AG09309 (cell line): ENCODE data around the gene SOWAHB.

Source experiments
- DNase-seq: peaks from one replicate; pipeline ENCODE4 v3.0.0-alpha.2; 2010; ENCODE audit warnings: low read depth
- H3K4me3 ChIP-seq: 2 replicates; pipeline ENCODE4 v1.5.1; 2011; ENCODE audit warnings: mild to moderate bottlenecking, low read depth, low read length, moderate library complexity; ENCODE audit not compliant: control insufficient read depth
- TF ChIP-seq, protein P1 (sequence below): IDR thresholded peaks from 2 replicates; pipeline ENCODE4 v1.5.1; 2011; ENCODE audit warnings: mild to moderate bottlenecking, low read depth, low read length, inconsistent platforms; ENCODE audit not compliant: insufficient read depth, control insufficient read depth; ENCODE audit errors: missing control alignments

SOWAHB gene

DNA sequence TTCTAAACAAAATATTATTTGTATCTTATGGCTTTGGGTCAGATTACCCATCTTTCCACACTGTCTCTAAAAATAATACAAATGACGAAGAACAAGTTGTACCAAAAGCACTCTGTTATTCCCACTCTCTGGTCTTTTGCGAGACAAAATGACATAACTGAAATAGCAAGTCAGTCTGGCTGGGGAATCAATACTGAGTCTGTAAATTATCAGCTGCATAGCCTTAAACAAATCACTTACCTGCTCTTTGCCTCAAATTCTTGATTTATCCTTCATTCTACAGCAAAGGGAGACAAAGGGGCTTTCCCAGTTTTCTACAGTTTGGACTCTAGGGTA lies 40.9 kb downstream of the SOWAHB start:
- TF ChIP-seq, protein P1, sequence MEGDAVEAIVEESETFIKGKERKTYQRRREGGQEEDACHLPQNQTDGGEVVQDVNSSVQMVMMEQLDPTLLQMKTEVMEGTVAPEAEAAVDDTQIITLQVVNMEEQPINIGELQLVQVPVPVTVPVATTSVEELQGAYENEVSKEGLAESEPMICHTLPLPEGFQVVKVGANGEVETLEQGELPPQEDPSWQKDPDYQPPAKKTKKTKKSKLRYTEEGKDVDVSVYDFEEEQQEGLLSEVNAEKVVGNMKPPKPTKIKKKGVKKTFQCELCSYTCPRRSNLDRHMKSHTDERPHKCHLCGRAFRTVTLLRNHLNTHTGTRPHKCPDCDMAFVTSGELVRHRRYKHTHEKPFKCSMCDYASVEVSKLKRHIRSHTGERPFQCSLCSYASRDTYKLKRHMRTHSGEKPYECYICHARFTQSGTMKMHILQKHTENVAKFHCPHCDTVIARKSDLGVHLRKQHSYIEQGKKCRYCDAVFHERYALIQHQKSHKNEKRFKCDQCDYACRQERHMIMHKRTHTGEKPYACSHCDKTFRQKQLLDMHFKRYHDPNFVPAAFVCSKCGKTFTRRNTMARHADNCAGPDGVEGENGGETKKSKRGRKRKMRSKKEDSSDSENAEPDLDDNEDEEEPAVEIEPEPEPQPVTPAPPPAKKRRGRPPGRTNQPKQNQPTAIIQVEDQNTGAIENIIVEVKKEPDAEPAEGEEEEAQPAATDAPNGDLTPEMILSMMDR: no peak
- H3K4me3 ChIP-seq: no peak overlapping the region
- no peak for DNase-seq

DNA sequence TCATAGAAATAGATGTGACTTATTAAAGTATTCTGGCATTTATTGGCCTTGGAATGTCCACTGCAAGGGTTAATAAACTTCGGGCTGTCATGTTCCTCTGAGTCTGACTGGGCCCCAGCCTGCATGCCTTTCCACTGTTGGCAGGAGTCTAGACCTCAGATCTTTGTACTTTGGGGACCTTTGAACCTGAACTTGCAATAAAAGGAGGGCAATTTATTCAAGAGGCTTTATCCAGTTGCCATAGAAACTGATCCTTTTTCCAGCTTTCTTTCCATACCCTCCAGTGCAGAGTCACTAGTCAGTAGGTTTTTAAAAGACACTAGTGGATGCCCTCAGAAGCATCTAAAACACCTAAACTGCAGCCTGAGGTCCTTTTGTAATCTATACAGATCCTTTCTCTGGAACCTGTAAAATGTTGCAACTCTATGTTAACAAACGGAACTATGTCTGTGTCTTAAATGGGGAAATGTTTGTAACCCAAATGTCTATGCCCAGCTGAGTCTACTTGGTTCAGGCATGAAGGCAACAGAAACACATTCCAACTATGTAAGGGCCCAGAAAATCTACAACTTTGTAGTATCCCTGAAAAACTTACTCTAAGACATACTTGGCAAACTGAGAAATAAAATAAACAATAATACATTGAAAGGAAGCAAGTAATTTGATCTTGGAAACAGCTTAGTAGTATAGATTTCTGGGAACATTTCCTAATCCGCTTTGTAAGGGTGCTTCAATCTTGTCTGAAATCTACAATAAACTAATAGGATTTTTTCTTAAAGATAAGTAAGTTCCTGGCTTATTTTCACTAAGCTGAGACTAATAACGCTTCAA lies 41.5 kb downstream of the SOWAHB start:
- H3K4me3 ChIP-seq: no peak overlapping the region
- DNase-seq: peak; percentile 31
- TF ChIP-seq, protein P1: no peak

DNA sequence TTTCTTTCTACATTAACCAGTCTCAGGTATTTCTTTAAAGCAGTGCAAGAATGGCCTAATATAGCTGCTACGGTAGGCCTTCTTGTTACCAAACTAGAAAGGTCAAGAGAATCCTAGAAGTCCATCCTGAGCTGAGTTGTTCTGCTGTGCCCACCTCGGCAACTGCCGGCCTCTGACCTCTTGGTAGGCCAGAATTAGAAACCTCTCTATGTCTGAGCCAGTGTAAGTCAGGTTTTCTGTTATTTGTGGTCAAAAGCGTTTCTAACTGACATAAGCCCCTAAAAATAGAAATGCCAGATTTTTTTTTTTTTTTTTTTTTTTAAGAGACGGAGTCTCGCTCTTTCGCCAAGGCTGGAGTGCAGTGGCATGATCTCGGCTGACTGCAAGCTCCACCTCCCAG lies 43.1 kb downstream of the SOWAHB start:
- TF ChIP-seq, protein P1: no peak
- no peak overlapping the region for H3K4me3 ChIP-seq
- no peak for DNase-seq

DNA sequence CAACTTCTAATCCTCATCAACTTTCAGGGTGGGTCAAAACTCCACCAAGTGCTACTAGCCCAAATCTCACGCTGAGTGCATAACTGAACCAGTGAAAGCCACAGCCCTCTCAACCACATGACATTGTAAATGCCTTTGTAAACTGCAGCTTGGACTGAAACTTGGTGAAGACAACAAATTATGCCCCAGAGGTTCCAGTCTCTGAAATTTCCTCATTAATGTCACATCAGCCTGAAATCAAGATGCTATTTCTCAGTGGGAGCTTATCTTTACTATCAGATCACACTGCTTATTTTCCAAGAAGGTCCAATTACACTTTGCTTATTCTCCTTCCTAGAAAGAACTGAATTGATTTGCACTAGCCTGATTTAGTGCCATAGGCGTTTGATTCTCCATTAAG lies 46.6 kb downstream of the SOWAHB start:
- TF ChIP-seq, protein P1: no peak

DNA sequence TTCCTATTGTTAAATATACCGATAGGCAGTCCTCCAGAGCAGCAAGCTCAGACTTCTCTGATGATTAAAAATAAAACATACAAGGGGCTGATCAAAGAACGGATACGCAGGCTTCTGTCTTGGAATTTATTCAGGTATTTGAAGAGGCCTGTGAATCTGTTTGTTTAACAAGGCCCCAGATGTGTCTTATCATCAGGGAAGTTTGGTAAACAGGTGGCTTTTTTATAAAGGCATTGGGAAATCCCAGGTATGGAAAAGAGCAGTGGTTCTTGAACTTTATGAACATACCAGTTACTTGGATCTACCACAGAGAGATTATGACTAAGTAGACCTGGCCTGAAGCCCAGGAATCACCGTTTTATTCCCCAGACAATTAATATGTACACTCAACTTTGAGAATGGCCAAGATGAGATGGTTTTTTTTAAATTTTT lies 47.9 kb downstream of the SOWAHB start:
- peak; percentile 87 for DNase-seq
- TF ChIP-seq, protein P1: no peak
- no peak overlapping the region for H3K4me3 ChIP-seq

More for the DNA sequence above, 46.6 kb downstream of the SOWAHB start:
- no peak overlapping the region for H3K4me3 ChIP-seq
- no peak for DNase-seq
